Neural crest cell (in vitro differentiated cells): ENCODE data around the gene MSL1. TPM values are rescaled to one million over a fixed set of nuclear protein-coding genes. Genes with fewer than 3 reads are reported as not detected.
A peak's percentile ranks its signal among the peaks of the same experiment; 100 is the strongest.

Experiments
- DNase-seq: peaks from one replicate; pipeline ENCODE4 v3.0.0; 2021; ENCODE audit warnings: low read depth, mixed read lengths, low spot score
- H3K27ac Mint-ChIP-seq: one replicate; pipeline ENCODE4 v1.8.0; 2021; ENCODE audit warnings: mild to moderate bottlenecking, mixed read lengths; ENCODE audit not compliant: unreplicated experiment
- H3K27me3 Mint-ChIP-seq: 2 replicates; pipeline ENCODE4 v1.8.0; 2021; ENCODE audit warnings: low read depth, mild to moderate bottlenecking, mixed read lengths
- H3K36me3 Mint-ChIP-seq: 2 replicates; pipeline ENCODE4 v1.8.0; 2021; ENCODE audit warnings: low read depth, mild to moderate bottlenecking, mixed read lengths
- H3K4me1 Mint-ChIP-seq: 2 replicates; pipeline ENCODE4 v1.8.0; 2021; ENCODE audit warnings: mixed read lengths
- H3K4me3 Mint-ChIP-seq: one replicate; pipeline ENCODE4 v1.8.0; 2021; ENCODE audit warnings: mild to moderate bottlenecking, mixed read lengths
- H3K9me3 Mint-ChIP-seq: 2 replicates; pipeline ENCODE4 v1.8.0; 2021; ENCODE audit warnings: mixed read lengths
- total RNA-seq: library from RNA; stranded (reverse); gene quantifications from 2 replicates; pipeline ENCODE4 v1.2.1, GENCODE V29; 2021
- TF ChIP-seq, protein P1 (sequence below): fragments of 200-600 bp; sonication (generic); conservative IDR thresholded peaks from 2 replicates; pipeline ENCODE4 v1.5.0; 2021; ENCODE audit warnings: antibody characterized with exemption, mild to moderate bottlenecking

MSL1 gene
- total RNA-seq, 1 donor from 2014 or later, result 147 TPM

DNA sequence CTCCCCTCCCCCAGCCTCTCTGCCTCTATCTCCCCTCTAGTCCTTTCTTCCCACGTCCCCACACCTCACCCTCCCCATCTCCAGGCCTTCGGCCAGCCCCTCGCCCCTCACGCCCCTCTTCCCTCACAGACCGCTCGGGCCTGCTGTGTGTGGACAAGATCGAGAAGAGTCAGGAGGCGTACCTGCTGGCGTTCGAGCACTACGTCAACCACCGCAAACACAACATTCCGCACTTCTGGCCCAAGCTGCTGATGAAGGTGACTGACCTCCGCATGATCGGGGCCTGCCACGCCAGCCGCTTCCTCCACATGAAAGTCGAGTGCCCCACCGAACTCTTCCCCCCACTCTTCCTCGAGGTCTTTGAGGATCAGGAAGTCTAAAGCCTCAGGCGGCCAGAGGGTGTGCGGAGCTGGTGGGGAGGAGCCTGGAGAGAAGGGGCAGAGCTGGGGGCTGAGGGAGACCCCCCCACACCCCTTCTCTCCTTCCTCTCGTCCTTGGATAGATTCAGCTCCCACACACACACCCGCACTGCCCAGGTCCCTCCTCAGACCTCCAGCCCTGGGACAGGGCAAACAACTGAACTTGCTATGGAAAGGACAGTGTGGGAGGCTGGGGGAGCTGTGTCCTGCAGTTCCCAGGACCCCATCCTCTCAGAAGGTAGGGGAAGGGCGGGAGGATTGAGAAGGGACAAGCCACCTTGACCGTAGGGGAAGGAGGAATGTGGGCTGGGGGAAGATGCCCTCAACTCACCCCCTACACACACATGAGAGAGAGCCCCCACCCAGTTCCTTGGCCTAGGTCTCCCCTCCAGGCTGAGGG, 32.5 kb upstream of the MSL1 start:
- no peak for DNase-seq
- Mint-ChIP-seq H3K4me3 (no peak overlapping the region), H3K9me3 (no peaks in the 10 kb centered on the region), H3K27me3 (no peaks in the 10 kb centered on the region), H3K4me1 (no peaks in the 10 kb centered on the region), H3K36me3 (peaks cover 8% of the 10 kb centered on the region), H3K27ac (no peak overlapping the region)
- TF ChIP-seq, protein P1, sequence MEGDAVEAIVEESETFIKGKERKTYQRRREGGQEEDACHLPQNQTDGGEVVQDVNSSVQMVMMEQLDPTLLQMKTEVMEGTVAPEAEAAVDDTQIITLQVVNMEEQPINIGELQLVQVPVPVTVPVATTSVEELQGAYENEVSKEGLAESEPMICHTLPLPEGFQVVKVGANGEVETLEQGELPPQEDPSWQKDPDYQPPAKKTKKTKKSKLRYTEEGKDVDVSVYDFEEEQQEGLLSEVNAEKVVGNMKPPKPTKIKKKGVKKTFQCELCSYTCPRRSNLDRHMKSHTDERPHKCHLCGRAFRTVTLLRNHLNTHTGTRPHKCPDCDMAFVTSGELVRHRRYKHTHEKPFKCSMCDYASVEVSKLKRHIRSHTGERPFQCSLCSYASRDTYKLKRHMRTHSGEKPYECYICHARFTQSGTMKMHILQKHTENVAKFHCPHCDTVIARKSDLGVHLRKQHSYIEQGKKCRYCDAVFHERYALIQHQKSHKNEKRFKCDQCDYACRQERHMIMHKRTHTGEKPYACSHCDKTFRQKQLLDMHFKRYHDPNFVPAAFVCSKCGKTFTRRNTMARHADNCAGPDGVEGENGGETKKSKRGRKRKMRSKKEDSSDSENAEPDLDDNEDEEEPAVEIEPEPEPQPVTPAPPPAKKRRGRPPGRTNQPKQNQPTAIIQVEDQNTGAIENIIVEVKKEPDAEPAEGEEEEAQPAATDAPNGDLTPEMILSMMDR, result no peak

DNA sequence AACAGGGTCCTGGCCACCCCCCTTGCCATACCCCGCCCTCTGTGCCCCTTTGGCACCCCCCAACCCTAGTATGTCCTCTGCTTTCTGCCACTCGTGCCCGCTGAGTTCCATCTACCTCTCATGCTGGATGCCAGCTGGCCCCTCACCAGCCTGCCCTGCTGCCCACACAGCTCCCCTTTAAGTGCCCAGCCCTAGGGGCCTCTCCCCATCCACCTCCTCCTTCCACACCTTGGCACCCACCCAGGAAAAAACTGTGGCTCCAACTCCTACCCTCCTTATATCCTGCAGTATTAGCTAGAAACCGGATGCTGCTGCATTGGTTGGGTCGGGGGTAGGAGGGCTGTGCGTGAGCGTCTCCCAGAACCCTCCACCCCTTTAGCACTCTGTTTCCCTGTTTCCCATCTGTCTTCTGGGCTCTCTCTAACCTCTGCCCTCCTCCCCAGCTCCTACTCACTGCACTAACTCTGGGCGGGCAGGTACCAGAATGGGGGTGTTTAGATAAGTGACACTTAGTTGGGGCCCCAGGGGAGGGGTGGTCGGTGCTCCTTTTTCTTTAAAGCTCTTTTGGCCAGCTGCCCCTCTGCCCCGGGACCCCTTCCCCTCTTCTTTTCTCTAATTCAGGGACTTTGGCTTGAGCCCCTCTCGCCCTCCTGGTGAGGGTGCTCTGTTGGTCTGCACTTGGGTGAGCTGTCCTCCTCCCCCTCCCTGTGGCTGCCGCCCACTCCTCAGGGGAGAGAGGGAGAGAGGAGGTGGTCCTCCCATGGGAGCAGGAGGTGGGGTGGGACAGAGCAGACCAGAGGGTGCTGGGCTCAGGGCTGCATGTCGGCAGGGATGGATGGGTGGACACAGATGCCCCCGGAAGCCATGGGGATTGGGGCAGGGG, 31.3 kb upstream of the MSL1 start:
- Mint-ChIP-seq H3K4me1 (no peaks in the 10 kb centered on the region), H3K9me3 (no peaks in the 10 kb centered on the region), H3K27me3 (no peaks in the 10 kb centered on the region), H3K4me3 (no peak overlapping the region), H3K36me3 (peaks cover 5% of the 10 kb centered on the region), H3K27ac (peak overlapping the region; percentile 50)
- TF ChIP-seq, protein P1, result no peak
- DNase-seq, result no peak

DNA sequence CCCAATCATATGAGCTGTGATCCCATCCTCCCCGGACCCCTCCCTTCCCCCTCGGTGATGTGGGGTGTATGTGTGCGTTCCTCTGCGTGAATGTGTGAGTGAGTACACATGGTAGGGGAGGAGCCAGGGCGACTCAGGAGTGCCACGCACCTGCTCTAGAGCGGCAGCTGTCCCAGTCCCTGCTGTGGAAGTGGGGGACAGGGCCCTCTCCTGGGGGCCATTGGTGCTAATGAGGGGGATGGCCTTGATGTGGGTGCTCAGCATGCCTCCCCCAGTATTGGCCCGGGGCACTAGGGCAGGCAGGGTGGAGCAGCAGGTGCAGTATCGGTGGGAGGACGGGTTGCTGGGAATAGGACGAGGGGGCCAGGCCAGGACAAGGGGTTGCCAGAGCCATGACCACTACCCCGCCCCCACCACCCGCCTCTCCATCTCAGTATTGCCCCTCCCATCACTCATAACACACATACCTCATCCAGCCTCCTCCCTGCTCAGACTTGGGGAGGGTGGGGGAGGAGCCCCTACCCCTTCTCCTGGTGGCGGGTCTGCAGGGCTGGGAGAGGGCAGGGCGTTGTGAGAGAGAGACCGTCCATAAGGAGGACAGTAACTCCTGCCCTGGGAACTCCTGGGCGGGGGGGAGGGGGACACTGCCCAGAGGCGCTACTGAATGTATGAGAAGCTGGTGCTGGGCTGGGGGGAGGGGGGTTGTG, 29.9 kb upstream of the MSL1 start:
- Mint-ChIP-seq H3K27ac (no peak overlapping the region), H3K4me3 (no peak overlapping the region), H3K36me3 (peaks cover 5% of the 10 kb centered on the region), H3K27me3 (no peaks in the 10 kb centered on the region), H3K4me1 (no peaks in the 10 kb centered on the region), H3K9me3 (no peaks in the 10 kb centered on the region)
- DNase-seq, result no peak
- TF ChIP-seq, protein P1, result no peak

DNA sequence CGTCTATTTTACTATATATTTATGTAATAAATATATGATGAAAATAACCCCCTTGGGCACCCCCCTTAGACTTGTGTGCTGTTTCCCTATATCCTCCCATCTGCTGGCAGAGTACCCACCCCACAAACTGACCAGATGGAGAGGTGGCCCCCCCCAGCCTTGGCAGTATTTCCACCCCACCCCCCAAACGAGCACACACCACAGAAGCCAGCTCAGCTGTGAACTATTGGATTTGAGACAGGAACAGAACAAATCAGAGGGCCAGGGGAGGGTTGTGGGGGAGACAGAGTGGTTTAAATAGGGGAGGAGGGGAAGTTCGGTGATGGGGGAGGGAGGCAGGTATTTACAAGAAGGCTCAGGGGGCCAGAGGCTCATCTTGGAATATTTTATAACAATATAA, 29.2 kb upstream of the MSL1 start:
- Mint-ChIP-seq H3K4me1 (no peaks in the 10 kb centered on the region), H3K27ac (no peak overlapping the region), H3K9me3 (no peaks in the 10 kb centered on the region), H3K27me3 (no peaks in the 10 kb centered on the region), H3K4me3 (no peak overlapping the region), H3K36me3 (no peaks in the 10 kb centered on the region)
- DNase-seq, result no peak
- TF ChIP-seq, protein P1, result no peak

DNA sequence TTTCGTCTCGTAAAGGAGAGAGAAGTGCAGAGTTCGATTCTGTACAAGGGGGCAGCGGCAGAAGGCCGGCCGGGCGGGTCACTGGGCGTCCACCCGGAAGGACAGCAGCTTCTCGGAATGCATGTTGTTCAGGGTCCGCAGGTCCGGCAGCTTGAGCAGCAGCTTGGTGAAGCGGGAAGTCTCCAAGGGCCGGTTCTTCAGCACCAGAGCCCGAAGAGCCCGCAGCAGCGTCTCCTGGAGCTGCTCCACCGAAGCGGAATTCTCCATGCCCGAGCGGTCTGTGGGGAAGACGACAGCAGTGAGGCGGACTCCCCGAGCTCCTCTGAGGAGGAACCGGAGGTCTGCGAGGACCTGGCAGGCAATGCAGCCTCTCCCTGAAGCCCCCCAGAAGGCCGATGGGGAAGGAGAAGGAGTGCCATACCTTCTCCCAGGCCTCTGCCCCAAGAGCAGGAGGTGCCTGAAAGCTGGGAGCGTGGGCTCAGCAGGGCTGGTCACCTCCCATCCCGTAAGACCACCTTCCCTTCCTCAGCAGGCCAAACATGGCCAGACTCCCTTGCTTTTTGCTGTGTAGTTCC, 28.7 kb upstream of the MSL1 start:
- Mint-ChIP-seq H3K36me3 (no peaks in the 10 kb centered on the region), H3K4me1 (no peaks in the 10 kb centered on the region), H3K27ac (no peak overlapping the region), H3K4me3 (no peak overlapping the region), H3K9me3 (no peaks in the 10 kb centered on the region), H3K27me3 (no peaks in the 10 kb centered on the region)
- TF ChIP-seq, protein P1, result no peak
- DNase-seq, result no peak
